GM18526 (cell line): ENCODE measurements around the gene RAB30.

Source experiments
- POLR2A ChIP-seq: IDR thresholded peaks from 3 replicates; pipeline ENCODE4 v1.6.1; 2011; ENCODE audit not compliant: insufficient read length; ENCODE audit errors: extremely low read depth

The RAB30 gene

DNA sequence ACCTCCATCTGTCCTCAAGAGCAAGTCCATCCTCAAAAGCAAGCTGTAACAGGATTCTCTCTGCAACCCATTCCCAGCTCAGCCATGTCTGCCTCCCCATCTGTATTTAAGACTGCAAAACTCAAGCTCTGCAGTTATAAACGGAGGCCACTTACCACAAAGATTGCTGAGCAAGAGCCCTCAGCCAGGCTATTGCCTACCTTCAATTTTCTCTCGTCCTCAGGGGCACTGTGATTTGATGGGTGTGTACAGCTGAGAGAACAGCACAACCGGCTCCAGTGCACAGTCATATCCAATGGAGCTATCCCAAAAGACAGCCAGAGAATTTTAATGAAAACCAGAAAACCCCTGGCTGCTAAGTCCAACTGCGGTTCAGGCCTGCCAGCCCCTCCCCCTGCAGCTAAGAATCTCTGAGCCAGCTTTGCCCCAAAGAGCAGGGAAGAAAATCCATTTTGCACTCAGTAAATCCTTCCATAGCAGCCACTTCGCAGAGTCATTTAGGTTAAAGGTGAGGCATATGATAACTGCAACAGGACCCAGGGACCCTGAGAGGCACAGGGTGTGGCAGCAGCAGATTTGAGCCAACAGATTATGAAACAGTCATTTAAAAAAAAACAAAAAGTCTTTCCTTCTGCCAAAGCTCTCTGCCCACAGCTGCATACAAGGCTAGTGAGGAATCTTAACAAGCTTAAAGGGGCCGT is 37.6 kb downstream of the RAB30 start:
- TF ChIP-seq POLR2A, result no peak

DNA sequence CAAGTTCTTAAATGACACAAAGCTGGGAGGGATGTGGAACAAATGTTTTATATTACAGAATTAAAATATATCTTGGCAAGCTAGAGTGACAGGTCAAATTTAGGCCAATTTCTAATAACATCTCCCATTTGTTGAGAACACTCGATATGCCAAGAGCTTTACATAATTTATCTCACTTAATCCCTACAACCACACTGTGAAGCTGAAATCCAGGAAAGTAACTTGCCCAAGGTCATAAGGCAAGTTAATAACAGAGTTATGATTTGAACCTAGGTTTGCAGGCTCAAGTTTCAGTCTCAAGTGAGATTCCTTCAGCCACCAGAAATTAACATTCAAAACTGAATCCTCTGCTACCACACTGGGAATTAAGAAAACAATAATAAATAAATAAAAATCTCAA is 38.3 kb downstream of the RAB30 start:
- no peak for TF ChIP-seq POLR2A

DNA sequence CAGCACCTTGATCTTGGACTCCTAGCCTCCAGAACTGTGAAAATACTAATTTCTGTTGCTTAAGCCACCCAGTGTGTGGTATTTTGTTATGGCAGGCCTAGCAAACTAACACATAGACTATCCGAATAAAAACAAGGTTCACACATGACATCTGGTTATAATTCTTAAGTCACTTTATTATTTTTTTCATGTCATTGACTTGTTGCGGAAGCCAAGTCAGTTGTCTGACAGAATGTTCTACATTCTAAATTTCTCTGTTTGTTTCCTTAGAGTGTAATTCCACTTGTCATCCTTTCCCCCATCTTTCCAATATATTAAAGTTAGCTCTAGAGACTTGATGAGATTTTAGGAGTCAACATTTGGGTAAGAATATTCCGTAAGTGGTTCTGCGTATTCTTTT is 40.6 kb downstream of the RAB30 start:
- TF ChIP-seq POLR2A, result no peak

DNA sequence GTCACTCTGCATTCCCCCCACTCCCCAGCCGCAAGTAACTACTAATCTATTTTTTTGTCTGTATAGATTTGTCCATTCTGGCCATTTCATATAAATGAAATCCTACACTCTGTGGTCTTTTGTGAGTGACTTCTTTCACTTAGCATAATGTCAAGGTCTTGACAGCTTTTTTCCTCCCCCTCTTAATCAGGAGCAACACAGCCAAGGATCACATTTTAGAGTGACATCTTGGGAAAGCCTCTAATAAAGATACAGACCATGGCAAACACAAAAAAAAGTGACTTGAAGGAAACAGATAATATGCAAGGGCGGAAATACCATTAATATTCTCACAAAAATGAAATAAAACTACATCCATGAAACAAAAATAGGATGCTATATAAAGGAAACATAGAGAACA is 43.9 kb downstream of the RAB30 start:
- TF ChIP-seq POLR2A, result no peak

DNA sequence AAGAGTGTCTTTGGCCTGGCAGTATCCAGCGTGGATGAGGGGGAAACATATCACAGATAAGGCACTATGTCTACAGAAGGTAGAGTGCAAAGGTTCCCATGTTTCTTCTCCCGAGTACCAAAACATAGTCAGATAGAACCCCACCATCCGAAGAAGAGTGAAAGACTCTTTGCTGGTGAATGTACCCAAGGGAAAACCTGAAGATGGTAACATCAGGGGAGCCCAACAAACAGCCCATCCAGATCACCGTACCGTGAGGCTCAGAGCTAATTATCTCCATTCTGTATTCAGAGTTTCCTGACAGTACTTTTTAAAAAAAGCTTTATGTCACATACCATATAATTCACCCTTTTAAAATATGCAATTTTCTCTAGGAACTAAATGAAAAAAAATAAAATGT is 44.4 kb downstream of the RAB30 start:
- no peak for TF ChIP-seq POLR2A

DNA sequence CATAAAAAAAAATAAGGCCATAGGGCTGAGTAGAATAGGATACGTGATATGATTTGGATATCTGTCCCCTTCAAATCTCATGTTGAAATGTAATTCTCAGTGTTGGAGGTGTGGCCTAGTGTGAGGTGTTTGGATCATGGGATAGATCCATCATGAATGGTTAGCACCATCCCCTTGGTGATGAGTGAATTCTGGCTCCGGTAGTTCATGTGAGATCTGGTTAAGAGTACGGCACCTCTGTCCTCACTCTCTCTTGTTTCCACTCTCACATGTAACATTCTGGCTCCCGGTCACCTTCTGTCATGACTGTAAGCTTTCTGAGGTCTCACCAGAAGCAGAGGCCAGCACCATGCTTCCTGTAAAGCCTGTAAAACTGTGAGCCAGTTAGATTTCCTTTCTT is 45.5 kb downstream of the RAB30 start:
- TF ChIP-seq POLR2A, result no peak

DNA sequence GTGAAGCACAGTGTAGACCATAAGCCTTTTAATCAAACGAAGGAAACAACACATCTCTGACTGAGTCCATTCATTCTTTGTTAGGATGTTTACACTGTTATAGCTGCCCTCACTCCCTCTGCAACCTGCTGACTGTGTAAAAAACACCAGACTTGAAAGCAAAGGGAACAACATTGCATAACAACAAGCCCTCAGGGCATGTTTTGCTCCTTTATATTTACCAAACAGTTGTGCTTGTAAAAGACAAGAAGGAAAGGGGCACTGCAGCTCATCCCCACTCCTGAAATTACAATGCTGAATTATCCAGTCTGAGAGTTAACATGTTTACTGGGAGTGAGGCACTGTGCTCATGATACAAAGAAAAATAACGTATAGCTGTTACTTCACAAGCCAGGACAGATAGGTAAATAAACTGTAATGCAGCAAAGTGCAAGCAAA is 46.4 kb downstream of the RAB30 start:
- TF ChIP-seq POLR2A, result no peak

DNA sequence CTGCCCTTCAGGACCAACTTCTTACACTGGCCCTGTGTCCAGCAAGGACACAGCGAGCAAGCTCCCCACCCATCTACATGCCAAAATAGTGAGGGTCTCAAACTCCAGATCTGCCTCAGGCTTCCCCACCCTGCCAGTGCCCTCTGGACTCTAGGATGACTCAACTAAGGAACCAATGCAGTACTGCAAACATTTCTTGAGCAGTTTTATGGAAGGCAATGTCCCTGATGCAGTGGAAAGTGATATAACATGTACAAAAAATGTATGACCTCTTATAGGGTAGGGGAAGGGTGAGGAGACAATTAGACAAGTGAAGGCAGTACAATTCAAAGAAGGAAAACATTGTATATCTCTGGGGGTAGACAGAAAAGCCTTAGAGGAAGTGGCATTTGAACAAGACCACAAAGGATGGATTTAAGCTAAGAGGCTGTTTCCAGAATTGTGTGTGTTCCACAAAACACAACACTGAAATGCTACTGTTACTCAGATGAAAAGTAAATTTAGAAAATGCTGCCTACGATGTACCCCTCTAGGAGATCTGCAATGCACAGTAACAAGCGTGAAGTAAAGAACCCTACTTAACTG is 47.3 kb downstream of the RAB30 start:
- TF ChIP-seq POLR2A, result no peak

DNA sequence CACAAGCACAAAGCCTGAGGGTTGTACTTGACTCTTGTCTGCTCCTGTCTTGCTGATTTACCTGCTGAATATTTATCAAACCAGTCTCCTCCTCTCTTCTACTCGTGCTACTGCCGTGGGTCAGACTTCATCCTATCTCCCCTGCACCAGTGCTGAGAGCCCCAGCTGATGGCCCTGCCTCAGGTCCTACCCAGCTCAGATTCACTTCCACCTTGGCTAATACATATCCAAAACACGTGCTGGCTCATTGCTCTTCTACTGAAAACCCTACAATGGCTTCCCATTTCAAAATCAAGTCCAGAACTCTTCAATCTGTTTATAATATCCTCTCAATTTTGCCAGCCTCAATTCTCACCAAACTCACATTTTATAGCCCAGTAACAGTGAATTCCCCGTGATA is 48.3 kb downstream of the RAB30 start:
- no peak for TF ChIP-seq POLR2A

DNA sequence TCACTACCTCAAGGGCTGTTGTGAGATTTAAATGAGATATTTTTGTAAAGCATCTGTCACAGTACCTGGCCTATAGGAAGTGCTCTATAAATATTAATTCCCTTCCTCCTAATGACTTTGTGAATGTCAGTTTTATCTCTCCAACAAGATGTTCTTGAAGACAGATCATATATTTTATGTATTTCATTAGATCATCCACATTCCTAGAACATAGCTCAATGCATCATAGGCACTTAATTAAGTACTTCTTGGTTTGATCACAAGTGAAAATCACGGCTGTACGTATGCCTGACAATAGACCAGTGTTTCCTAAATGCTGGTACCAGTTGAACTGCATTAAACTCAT is 49.9 kb downstream of the RAB30 start:
- TF ChIP-seq POLR2A, result no peak

DNA sequence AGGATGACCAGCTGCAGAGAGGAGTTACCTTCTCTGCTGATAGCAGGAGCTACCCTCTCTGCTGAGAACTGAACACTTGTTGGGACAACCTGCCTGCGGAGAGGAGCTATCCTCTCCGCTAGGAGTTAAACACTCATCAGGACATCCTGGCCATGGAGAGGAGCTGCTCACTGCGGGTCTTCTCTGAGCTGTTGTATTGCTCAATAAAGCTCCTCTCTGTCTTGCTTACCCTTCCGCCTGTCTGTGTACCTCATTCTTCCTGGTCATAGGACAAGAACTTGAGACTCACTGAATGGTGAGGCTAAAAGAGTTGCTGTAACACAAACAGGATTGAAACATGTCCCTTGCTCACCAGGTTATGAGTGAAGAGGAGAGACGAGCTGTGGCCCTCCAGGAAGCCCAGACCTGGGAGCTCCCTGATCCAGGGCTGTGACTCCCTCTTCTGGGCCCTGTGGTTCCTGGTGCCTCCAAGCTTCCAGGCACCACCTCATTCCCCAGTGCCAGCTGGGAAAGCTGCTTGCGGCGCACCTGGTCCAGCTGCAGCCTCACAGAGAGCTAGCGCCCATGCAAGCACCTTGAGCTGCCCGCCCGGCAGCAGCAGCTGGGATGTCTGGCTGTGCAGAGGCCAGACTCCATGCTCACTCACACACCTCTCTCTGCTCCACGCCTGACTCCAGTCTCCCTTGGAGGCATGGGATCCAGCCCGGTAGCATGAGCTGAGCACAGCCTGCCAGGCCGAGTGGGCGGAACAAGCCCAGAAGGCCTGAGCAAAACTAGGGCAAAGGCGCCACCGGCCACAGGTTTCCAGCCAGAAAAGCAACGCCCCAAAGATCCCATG is 50.5 kb downstream of the RAB30 start:
- TF ChIP-seq POLR2A, result no peak

DNA sequence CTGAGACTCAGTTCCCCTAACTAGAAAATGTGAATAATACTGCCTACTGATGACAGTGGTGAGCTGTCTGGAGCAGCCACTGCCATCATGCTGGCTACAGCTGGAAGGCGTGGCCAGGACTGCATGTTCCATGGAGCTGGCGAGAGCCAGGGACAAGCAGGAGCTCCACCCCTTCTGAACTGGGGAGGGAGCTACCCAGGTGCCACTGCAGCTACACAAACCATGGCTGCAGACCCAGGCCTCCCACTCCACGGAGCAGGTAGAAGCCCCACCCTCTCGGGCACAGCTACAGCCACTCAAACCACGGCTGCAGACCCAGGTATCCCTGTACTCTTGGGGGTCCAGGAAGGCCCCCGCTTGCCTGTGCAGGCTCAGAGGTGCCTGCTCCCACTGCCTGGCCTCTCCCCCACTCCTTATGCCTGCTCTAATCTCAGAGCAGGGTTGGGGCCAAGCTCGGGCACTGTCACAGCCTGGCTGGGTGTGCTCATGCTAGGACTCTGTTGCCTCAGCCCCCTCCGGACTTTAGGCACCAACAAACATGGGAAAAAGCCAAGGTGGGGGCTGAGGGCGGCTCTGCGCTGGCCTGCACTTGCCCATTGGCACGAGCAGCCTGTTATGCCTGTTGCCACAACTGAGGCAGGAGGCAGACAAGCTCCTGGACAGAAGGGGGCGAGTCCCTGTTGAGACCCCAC is 51.7 kb downstream of the RAB30 start:
- TF ChIP-seq POLR2A, result no peak

DNA sequence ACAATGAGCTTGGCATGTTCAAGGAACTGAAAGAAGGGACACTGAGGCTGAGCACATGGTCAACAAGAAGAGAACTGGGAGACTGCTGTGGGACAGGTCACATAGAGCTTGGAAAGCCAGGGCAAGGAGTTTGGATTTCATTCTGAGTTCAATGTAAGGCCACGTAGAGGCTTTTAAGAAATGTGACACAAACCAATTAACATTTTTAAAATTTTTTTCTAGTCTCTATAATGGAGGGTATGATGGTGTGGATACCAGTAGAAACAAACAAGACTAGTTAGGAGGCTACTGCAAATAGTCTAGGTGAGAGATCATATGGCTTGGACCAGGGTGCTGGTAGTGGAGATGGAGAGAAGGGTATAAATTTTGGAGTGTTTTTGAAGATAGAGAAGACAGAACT is 56.7 kb downstream of the RAB30 start:
- TF ChIP-seq POLR2A, result no peak

DNA sequence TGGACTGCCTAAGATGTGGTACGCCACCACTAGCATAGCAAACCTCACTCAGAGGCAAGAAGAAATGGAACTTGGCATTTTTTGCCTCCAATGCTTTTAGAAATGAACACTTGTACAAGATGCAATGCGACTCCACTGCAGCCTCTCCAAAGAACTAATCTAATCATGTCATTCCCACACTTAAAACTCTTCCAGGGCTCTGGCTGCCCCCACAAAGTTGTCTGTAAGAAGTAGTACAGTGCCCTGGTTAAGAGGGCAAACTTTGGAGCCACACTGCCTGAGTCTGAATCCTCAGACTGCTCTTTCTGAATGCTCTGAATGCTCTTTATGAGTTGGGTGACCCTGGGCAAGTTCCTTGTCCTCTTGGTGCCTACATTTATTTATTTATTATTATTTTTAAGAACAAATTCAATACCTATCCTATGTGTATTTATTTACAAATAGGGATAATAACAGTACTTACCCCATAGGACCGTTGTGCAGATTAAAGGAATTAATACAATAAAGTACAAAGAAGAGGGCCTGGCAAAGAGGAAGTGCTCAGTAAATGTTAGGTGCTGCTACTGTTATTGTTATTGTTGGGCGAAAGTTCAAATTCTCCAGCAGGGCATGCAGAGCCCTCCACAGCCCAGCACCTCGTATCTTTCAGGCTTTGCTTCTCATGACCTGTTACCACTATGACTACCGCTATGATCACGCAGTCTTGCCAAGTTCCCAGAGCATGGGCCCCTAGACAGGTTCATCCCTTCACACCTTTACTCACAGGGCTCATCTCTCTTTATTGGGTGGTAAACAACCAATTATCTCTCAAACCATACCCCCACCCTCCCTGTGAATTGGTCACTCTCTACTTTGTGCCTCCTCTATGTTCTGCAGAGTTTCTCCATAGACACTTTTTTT is 59.3 kb downstream of the RAB30 start:
- TF ChIP-seq POLR2A, result no peak
